ENCODE results near the gene SLC26A11.

SLC26A11 gene

GRCh38 chr17:80220054-80220735 lies at the start of gene SLC26A11, which contains the start of gene SGSH:
SLC26A11 (plus strand) TSS chr17:80220427; CDS start chr17:80221561, 1,134 bp downstream.
SGSH (minus strand) TSS chr17:80220333; CDS start chr17:80220313, 20 bp downstream.
- DNase-seq (ENCODE audit: low read depth): peak; percentile 39

GRCh38 chr17:80171681-80172080 lies 48.5 kb upstream of the SLC26A11 start:
- no peak for DNase-seq (ENCODE audit: low read depth)

- no peak for DNase-seq (ENCODE audit: low read depth)
Observed at GRCh38 chr17:80173126-80173525, 47.1 kb upstream of the SLC26A11 start.

GRCh38 chr17:80173916-80174315 lies 46.3 kb upstream of the SLC26A11 start:
- DNase-seq (ENCODE audit: low read depth): no peak

- no peak for DNase-seq (ENCODE audit: low read depth)
Observed at GRCh38 chr17:80176757-80177156, 43.5 kb upstream of the SLC26A11 start.

GRCh38 chr17:80177986-80178595 lies 42.1 kb upstream of the SLC26A11 start:
- no peak for DNase-seq (ENCODE audit: low read depth)

GRCh38 chr17:80180192-80180591 lies 40.0 kb upstream of the SLC26A11 start:
- DNase-seq (ENCODE audit: low read depth): no peak

GRCh38 chr17:80181431-80181830 lies 38.8 kb upstream of the SLC26A11 start:
- no peak for DNase-seq (ENCODE audit: low read depth)

- no peak for DNase-seq (ENCODE audit: low read depth)
Observed at GRCh38 chr17:80182118-80182844, 37.9 kb upstream of the SLC26A11 start.

- no peak for DNase-seq (ENCODE audit: low read depth)
Observed at GRCh38 chr17:80182845-80183223, 37.4 kb upstream of the SLC26A11 start.

GRCh38 chr17:80183581-80184422 lies 36.4 kb upstream of the SLC26A11 start:
- DNase-seq (ENCODE audit: low read depth): no peak

- no peak for DNase-seq (ENCODE audit: low read depth)
Observed at GRCh38 chr17:80184423-80184714, 35.9 kb upstream of the SLC26A11 start.

GRCh38 chr17:80185968-80186367 lies 34.3 kb upstream of the SLC26A11 start:
- DNase-seq (ENCODE audit: low read depth): no peak

GRCh38 chr17:80187090-80187489 lies 33.1 kb upstream of the SLC26A11 start:
- no peak for DNase-seq (ENCODE audit: low read depth)

- no peak for DNase-seq (ENCODE audit: low read depth)
Observed at GRCh38 chr17:80187515-80187941, 32.7 kb upstream of the SLC26A11 start.

GRCh38 chr17:80189611-80190010 lies 30.6 kb upstream of the SLC26A11 start:
- DNase-seq (ENCODE audit: low read depth): no peak

- DNase-seq (ENCODE audit: low read depth): no peak
Observed at GRCh38 chr17:80190716-80191115, 29.5 kb upstream of the SLC26A11 start.

- DNase-seq (ENCODE audit: low read depth): no peak
Observed at GRCh38 chr17:80191192-80191591, 29.0 kb upstream of the SLC26A11 start.

- DNase-seq (ENCODE audit: low read depth): no peak
Observed at GRCh38 chr17:80191865-80192661, 28.2 kb upstream of the SLC26A11 start.

GRCh38 chr17:80195141-80195540 lies 25.1 kb upstream of the SLC26A11 start:
- no peak for DNase-seq (ENCODE audit: low read depth)
